H9 (cell line): Measurements from ENCODE around the gene KANSL1. TPM values are rescaled to one million over a fixed set of nuclear protein-coding genes. Genes with fewer than 3 reads are reported as not detected.

ENCODE experiments used
- DNase-seq: peaks from one replicate; pipeline ENCODE4 v3.0.0-alpha.2; 2017
- H2AFZ ChIP-seq: one replicate; pipeline ENCODE4 v1.6.1; 2013; ENCODE audit warnings: mild to moderate bottlenecking, low read length, control low read depth, moderate library complexity
- H2AK5ac ChIP-seq: 2 replicates; pipeline ENCODE4 v1.6.1; 2013; ENCODE audit warnings: low read length, control low read depth, mixed read lengths; ENCODE audit not compliant: insufficient read length
- H2BK120ac ChIP-seq: one replicate; pipeline ENCODE4 v1.6.1; 2013; ENCODE audit warnings: low read depth, mild to moderate bottlenecking, low read length, control low read depth, inconsistent platforms; ENCODE audit not compliant: poor library complexity, severe bottlenecking
- H2BK12ac ChIP-seq: 2 replicates; pipeline ENCODE4 v1.6.1; 2013; ENCODE audit warnings: low read length, control low read depth, mixed read lengths, low read depth; ENCODE audit not compliant: insufficient read length
- H2BK15ac ChIP-seq: 2 replicates; pipeline ENCODE4 v1.6.1; 2013; ENCODE audit warnings: low read depth, low read length, control low read depth
- H2BK20ac ChIP-seq: one replicate; pipeline ENCODE4 v1.6.1; 2013; ENCODE audit warnings: low read depth, mild to moderate bottlenecking, low read length, control low read depth, inconsistent platforms; ENCODE audit not compliant: poor library complexity, severe bottlenecking
- H2BK5ac ChIP-seq: 2 replicates; pipeline ENCODE4 v1.6.1; 2013; ENCODE audit warnings: low read length, control low read depth, mixed read lengths; ENCODE audit not compliant: insufficient read length
- H3K14ac ChIP-seq: 2 replicates; pipeline ENCODE4 v1.6.1; 2013; ENCODE audit warnings: low read length, control low read depth; ENCODE audit not compliant: insufficient read depth
- H3K18ac ChIP-seq: 2 replicates; pipeline ENCODE4 v1.6.1; 2013; ENCODE audit warnings: low read depth, mild to moderate bottlenecking, mixed read lengths, low read length, control low read depth; ENCODE audit not compliant: insufficient read length
- H3K23ac ChIP-seq: 2 replicates; pipeline ENCODE4 v1.6.1; 2013; ENCODE audit warnings: low read length, control low read depth, mixed read lengths, low read depth; ENCODE audit not compliant: insufficient read length
- H3K23me2 ChIP-seq: 2 replicates; pipeline ENCODE4 v1.6.1; 2013; ENCODE audit warnings: low read depth, mild to moderate bottlenecking, mixed read lengths, low read length, control low read depth; ENCODE audit not compliant: insufficient read length, poor library complexity, severe bottlenecking
- H3K27ac ChIP-seq: 2 replicates; pipeline ENCODE4 v1.5.1; 2013; ENCODE audit warnings: low read length, control low read depth, mixed read lengths, low read depth; ENCODE audit not compliant: insufficient read length
- H3K27me3 ChIP-seq: 2 replicates; pipeline ENCODE4 v1.6.1; 2013; ENCODE audit warnings: low read length, control low read depth, inconsistent platforms; ENCODE audit not compliant: insufficient read depth
- H3K4ac ChIP-seq: 2 replicates; pipeline ENCODE4 v1.6.1; 2013; ENCODE audit warnings: low read depth, mild to moderate bottlenecking, control low read depth, inconsistent platforms, low read length, moderate library complexity
- H3K4me1 ChIP-seq: 2 replicates; pipeline ENCODE4 v1.6.1; 2013; ENCODE audit warnings: low read length, control low read depth, inconsistent platforms; ENCODE audit not compliant: insufficient read depth
- H3K4me2 ChIP-seq: 2 replicates; pipeline ENCODE4 v1.6.1; 2013; ENCODE audit warnings: low read length, control low read depth, mixed read lengths; ENCODE audit not compliant: insufficient read length, insufficient read depth
- H3K56ac ChIP-seq: 2 replicates; pipeline ENCODE4 v1.6.1; 2013; ENCODE audit warnings: low read depth, mild to moderate bottlenecking, mixed read lengths, low read length, control low read depth; ENCODE audit not compliant: insufficient read length
- H3K79me1 ChIP-seq: 2 replicates; pipeline ENCODE4 v1.6.1; 2013; ENCODE audit warnings: low read depth, mild to moderate bottlenecking, moderate library complexity, low read length, control low read depth, inconsistent platforms; ENCODE audit not compliant: insufficient read depth, poor library complexity, severe bottlenecking
- H3K79me2 ChIP-seq: 2 replicates; pipeline ENCODE4 v1.6.1; 2013; ENCODE audit warnings: low read length, control low read depth, inconsistent platforms; ENCODE audit not compliant: insufficient read depth
- H3K9ac ChIP-seq: 2 replicates; pipeline ENCODE4 v1.6.1; 2013; ENCODE audit warnings: low read length, control low read depth, mixed read lengths; ENCODE audit not compliant: insufficient read length; ENCODE audit errors: extremely low read depth
- H3K9me3 ChIP-seq: one replicate; pipeline ENCODE4 v1.6.1; 2013; ENCODE audit warnings: low read depth, low read length, inconsistent platforms; ENCODE audit not compliant: control insufficient read depth
- H3T11ph ChIP-seq: one replicate; pipeline ENCODE4 v1.6.1; 2013; ENCODE audit warnings: mild to moderate bottlenecking, low read length, control low read depth, inconsistent platforms
- H4K20me1 ChIP-seq: one replicate; pipeline ENCODE4 v1.6.1; 2013; ENCODE audit not compliant: control insufficient read depth, insufficient read length, insufficient read depth
- H4K5ac ChIP-seq: 2 replicates; pipeline ENCODE4 v1.6.1; 2013; ENCODE audit warnings: low read depth, mild to moderate bottlenecking, mixed read lengths, low read length, control low read depth; ENCODE audit not compliant: insufficient read length
- H4K8ac ChIP-seq: replicated peaks from 2 replicates; pipeline ENCODE4 v1.6.1; 2013; ENCODE audit warnings: low read length, control low read depth, mixed read lengths, low read depth; ENCODE audit not compliant: insufficient read length
- H4K91ac ChIP-seq: 2 replicates; pipeline ENCODE4 v1.6.1; 2013; ENCODE audit warnings: low read depth, mild to moderate bottlenecking, moderate library complexity, mixed read lengths, low read length, control low read depth; ENCODE audit not compliant: insufficient read length
- H3K27ac Mint-ChIP-seq, 3 experiments: 2 replicates in 2 of 3; 3 replicates in 1 of 3; pipeline ENCODE4 v1.8.0; 2020 to 2021; ENCODE audit warnings: mixed read lengths in 3 of 3, mild to moderate bottlenecking in 1 of 3, moderate library complexity in 1 of 3
- H3K27me3 Mint-ChIP-seq: 2 replicates; pipeline ENCODE4 v1.8.0; 2021; ENCODE audit warnings: low read depth, mild to moderate bottlenecking, moderate library complexity, mixed read lengths
- H3K36me3 Mint-ChIP-seq, 3 experiments: 2 replicates in 2 of 3; 3 replicates in 1 of 3; pipeline ENCODE4 v1.8.0; 2020 to 2021; ENCODE audit warnings: low read depth in 3 of 3, mixed read lengths in 3 of 3; ENCODE audit not compliant: insufficient read depth in 1 of 3
- H3K4me1 Mint-ChIP-seq, 2 experiments: 2 replicates each; pipeline ENCODE4 v1.8.0; 2020; ENCODE audit warnings: mixed read lengths in 2 of 2
- H3K4me3 Mint-ChIP-seq, 2 experiments: 2 replicates in 1 of 2; 3 replicates in 1 of 2; pipeline ENCODE4 v1.8.0; 2020 to 2021; ENCODE audit warnings: mild to moderate bottlenecking in 2 of 2, mixed read lengths in 2 of 2, moderate library complexity in 1 of 2
- H3K9me3 Mint-ChIP-seq, 2 experiments: 2 replicates in 1 of 2; 3 replicates in 1 of 2; pipeline ENCODE4 v1.8.0; 2020; ENCODE audit warnings: mild to moderate bottlenecking in 2 of 2, mixed read lengths in 2 of 2, moderate library complexity in 1 of 2
- total RNA-seq: library from RNA; stranded (reverse); gene quantifications from 2 replicates; pipeline ENCODE4 v1.2.1, GENCODE V29; 2021
- TF ChIP-seq, protein P1 (sequence below): fragments of 200-600 bp; sonication (generic); conservative IDR thresholded peaks from 3 replicates; pipeline ENCODE4 v1.8.0; 2021; ENCODE audit warnings: antibody characterized with exemption, mild to moderate bottlenecking

KANSL1 gene
- total RNA-seq, 1 experiment from 2014 or later, result 114 TPM

DNA sequence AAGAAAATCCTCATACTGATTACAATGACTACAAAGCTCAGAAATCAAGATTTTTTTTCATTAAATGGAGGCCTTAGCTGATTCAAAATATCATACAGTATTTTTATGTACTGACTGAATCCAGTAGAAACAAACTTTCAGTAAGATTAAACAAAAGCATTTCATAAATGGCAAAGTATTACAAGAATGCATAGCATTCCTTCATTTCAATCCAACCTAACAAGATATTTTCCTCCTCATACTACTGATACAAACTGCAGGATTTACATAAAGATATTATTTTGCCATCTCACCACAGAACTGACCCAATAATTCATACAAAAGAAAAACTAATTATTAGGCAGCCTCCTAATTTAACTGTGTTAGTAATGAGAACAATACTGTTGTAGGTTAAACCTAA lies 6.2 kb upstream of the KANSL1 start:
- TF ChIP-seq, protein P1, sequence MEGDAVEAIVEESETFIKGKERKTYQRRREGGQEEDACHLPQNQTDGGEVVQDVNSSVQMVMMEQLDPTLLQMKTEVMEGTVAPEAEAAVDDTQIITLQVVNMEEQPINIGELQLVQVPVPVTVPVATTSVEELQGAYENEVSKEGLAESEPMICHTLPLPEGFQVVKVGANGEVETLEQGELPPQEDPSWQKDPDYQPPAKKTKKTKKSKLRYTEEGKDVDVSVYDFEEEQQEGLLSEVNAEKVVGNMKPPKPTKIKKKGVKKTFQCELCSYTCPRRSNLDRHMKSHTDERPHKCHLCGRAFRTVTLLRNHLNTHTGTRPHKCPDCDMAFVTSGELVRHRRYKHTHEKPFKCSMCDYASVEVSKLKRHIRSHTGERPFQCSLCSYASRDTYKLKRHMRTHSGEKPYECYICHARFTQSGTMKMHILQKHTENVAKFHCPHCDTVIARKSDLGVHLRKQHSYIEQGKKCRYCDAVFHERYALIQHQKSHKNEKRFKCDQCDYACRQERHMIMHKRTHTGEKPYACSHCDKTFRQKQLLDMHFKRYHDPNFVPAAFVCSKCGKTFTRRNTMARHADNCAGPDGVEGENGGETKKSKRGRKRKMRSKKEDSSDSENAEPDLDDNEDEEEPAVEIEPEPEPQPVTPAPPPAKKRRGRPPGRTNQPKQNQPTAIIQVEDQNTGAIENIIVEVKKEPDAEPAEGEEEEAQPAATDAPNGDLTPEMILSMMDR, result no peak
- Histone ChIP-seq H3K23ac (no peak overlapping the region), H3K23me2 (no peaks in the 10 kb centered on the region), H3K27ac (no peak overlapping the region), H4K8ac (no peak overlapping the region), H2BK5ac (no peak overlapping the region), H3K18ac (no peak overlapping the region), H2AFZ (no peak overlapping the region), H2BK120ac (no peak overlapping the region), H2BK12ac (no peak overlapping the region), H3K79me1 (peaks cover 9% of the 10 kb centered on the region), H4K20me1 (no peaks in the 10 kb centered on the region), H2AK5ac (no peak overlapping the region), H3K27me3 (no peaks in the 10 kb centered on the region), H4K5ac (no peak overlapping the region), H3K9ac (no peak overlapping the region), H4K91ac (no peak overlapping the region), H2BK15ac (no peak overlapping the region), H3T11ph (no peak overlapping the region), H3K79me2 (peaks cover 19% of the 10 kb centered on the region; the same call in 1 of the 2 replicates), H3K4me1 (no peaks in the 10 kb centered on the region; the same call in 1 of the 2 replicates), H3K9me3 (no peaks in the 10 kb centered on the region), H2BK20ac (no peak overlapping the region), H3K14ac (no peak overlapping the region), H3K4me2 (no peak overlapping the region), H3K4ac (no peak overlapping the region), H3K56ac (no peak overlapping the region)
- no peak for DNase-seq
- Mint-ChIP-seq H3K4me3 (no peak overlapping the region), H3K9me3 (peaks cover 7 to 21% of the 10 kb centered on the region in 2 experiments; a peak in 4 of 5 replicates), H3K27me3 (no peaks in the 10 kb centered on the region), H3K36me3 (peaks cover 26 to 40% (median 27%) of the 10 kb centered on the region in 3 experiments), H3K4me1 (peaks cover 5 to 9% of the 10 kb centered on the region in 2 experiments), H3K27ac (no peak overlapping the region)
